Endodermal cell (in vitro differentiated cells): Measurements from ENCODE around the gene AKAP13. TPM values are rescaled to one million over a fixed set of nuclear protein-coding genes. Genes with fewer than 3 reads are reported as not detected.

Source experiments
- DNase-seq: peaks from one replicate; pipeline ENCODE4 v3.0.0-alpha.2; 2017
- H3K27ac ChIP-seq: 2 replicates; pipeline ENCODE4 v1.5.1; 2013; ENCODE audit warnings: mild to moderate bottlenecking, low read depth, low read length, moderate library complexity
- H3K27me3 ChIP-seq: 2 replicates; pipeline ENCODE4 v1.6.1; 2013; ENCODE audit warnings: mild to moderate bottlenecking, low read length, moderate library complexity; ENCODE audit not compliant: insufficient read depth, control insufficient read depth, poor library complexity, severe bottlenecking
- H3K36me3 ChIP-seq: 2 replicates; pipeline ENCODE4 v1.7.0; 2013; ENCODE audit warnings: mild to moderate bottlenecking, low read length, moderate library complexity; ENCODE audit not compliant: control insufficient read depth, insufficient read depth
- H3K4me1 ChIP-seq: one replicate; pipeline ENCODE4 v1.7.0; 2013; ENCODE audit warnings: low read length; ENCODE audit not compliant: control insufficient read depth, insufficient read depth
- H3K4me3 ChIP-seq: 2 replicates; pipeline ENCODE4 v1.5.1; 2013; ENCODE audit warnings: mild to moderate bottlenecking, low read length, moderate library complexity
- H3K9ac ChIP-seq: 2 replicates; pipeline ENCODE4 v1.6.1; 2013; ENCODE audit warnings: mild to moderate bottlenecking, low read length, moderate library complexity; ENCODE audit not compliant: poor library complexity, severe bottlenecking; ENCODE audit errors: extremely low read depth
- H3K9me3 ChIP-seq: 2 replicates; pipeline ENCODE4 v1.6.1; 2013; ENCODE audit warnings: mild to moderate bottlenecking, low read length, moderate library complexity; ENCODE audit not compliant: control insufficient read depth
- H3K27ac Mint-ChIP-seq: 2 replicates; pipeline ENCODE4 v1.8.0; 2020; ENCODE audit warnings: mixed read lengths
- H3K27me3 Mint-ChIP-seq: 2 replicates; pipeline ENCODE4 v1.8.0; 2021; ENCODE audit warnings: mild to moderate bottlenecking, mixed read lengths; ENCODE audit not compliant: insufficient read depth
- H3K36me3 Mint-ChIP-seq: 2 replicates; pipeline ENCODE4 v1.8.0; 2020; ENCODE audit warnings: low read depth, mixed read lengths
- H3K4me1 Mint-ChIP-seq: 2 replicates; pipeline ENCODE4 v1.8.0; 2020; ENCODE audit warnings: mixed read lengths
- H3K4me3 Mint-ChIP-seq: 2 replicates; pipeline ENCODE4 v1.8.0; 2020; ENCODE audit warnings: mild to moderate bottlenecking, moderate library complexity, mixed read lengths
- H3K9me3 Mint-ChIP-seq: 2 replicates; pipeline ENCODE4 v1.8.0; 2020; ENCODE audit warnings: mild to moderate bottlenecking, mixed read lengths
- CTCF ChIP-seq: fragments of 200-600 bp; sonication (generic); conservative IDR thresholded peaks from 2 replicates; pipeline ENCODE4 v1.5.0; 2021; ENCODE audit warnings: antibody characterized with exemption, mild to moderate bottlenecking
- WGBS, 2 experiments: methylation state at CpG; one replicate each; pipeline versions ENCODE4 v1.1.5 to v1.1.7; 2013; ENCODE audit warnings: missing lambda C conversion rate in 2 of 2, mixed read lengths in 1 of 2; ENCODE audit not compliant: insufficient coverage in 1 of 2, insufficient read length in 1 of 2; 5-methylcytosine and 5-hydroxymethylcytosine counted together
- total RNA-seq, 2 donors: library from RNA; stranded (reverse); fragmentation: NEBNext Ultra II Directional in 1 of 2; extraction: Animal tissue kit (Norgen Biotek cat#: 25700) in 1 of 2; gene quantifications; 2 replicates in 1 of 2; 3 replicates in 1 of 2; pipeline ENCODE4 v1.2.1, GENCODE V29; 2021

The AKAP13 gene
- total RNA-seq, 2 donors from 2014 or later: 115 to 131 TPM

- no peaks in the 10 kb centered on the region for H3K27me3 ChIP-seq
- Mint-ChIP-seq H3K4me1 (peaks cover 19% of the 10 kb centered on the region), H3K27ac (peak overlapping the region; percentile 75), H3K9me3 (no peaks in the 10 kb centered on the region), H3K27me3 (no peaks in the 10 kb centered on the region), H3K36me3 (peaks cover 25% of the 10 kb centered on the region), H3K4me3 (no peak overlapping the region)
- H3K9ac ChIP-seq: no peak overlapping the region
- no peaks in the 10 kb centered on the region for H3K9me3 ChIP-seq
- H3K27ac ChIP-seq: peak overlapping the region; percentile 99
- peak; percentile 64 for DNase-seq
- no peak overlapping the region for H3K4me3 ChIP-seq
- H3K36me3 ChIP-seq: peaks cover 32% of the 10 kb centered on the region
- no peak for TF ChIP-seq CTCF
- 92 to 94% methylated on average over 2 to 8 of the region's 8 CpGs for WGBS, 2 experiments
- no peaks in the 10 kb centered on the region for H3K4me1 ChIP-seq
Observed at GRCh38 chr15:85752491-85752961, 372.1 kb downstream of the AKAP13 start.

GRCh38 chr15:85753261-85753660 is 372.9 kb downstream of the AKAP13 start:
- H3K27ac Mint-ChIP-seq: no peak overlapping the region
- Histone ChIP-seq H3K9me3 (no peaks in the 10 kb centered on the region), H3K27me3 (no peaks in the 10 kb centered on the region), H3K9ac (no peak overlapping the region), H3K4me1 (no peaks in the 10 kb centered on the region), H3K36me3 (peaks cover 24% of the 10 kb centered on the region), H3K4me3 (no peak overlapping the region), H3K27ac (peak overlapping the region; percentile 57)
- 94% methylated on average over 1 of the region's 1 CpG; no CpG with 5 or more reads in 1 of the 2 experiments for WGBS, 2 experiments
- peaks cover 26% of the 10 kb centered on the region for H3K36me3 Mint-ChIP-seq
- no peak for TF ChIP-seq CTCF
- no peaks in the 10 kb centered on the region for H3K9me3 Mint-ChIP-seq
- H3K4me1 Mint-ChIP-seq: peaks cover 19% of the 10 kb centered on the region
- DNase-seq: no peak
- H3K4me3 Mint-ChIP-seq: no peak overlapping the region
- no peaks in the 10 kb centered on the region for H3K27me3 Mint-ChIP-seq

- no peak for TF ChIP-seq CTCF
Observed at GRCh38 chr15:85753791-85754452, 373.5 kb downstream of the AKAP13 start.

More at GRCh38 chr15:85753791-85754452, 373.5 kb downstream of the AKAP13 start:
- H3K27me3 Mint-ChIP-seq: no peaks in the 10 kb centered on the region
- peak overlapping the region; percentile 18 for H3K27ac Mint-ChIP-seq
- H3K4me3 Mint-ChIP-seq: no peak overlapping the region
- peaks cover 19% of the 10 kb centered on the region for H3K4me1 Mint-ChIP-seq
- H3K9me3 Mint-ChIP-seq: no peaks in the 10 kb centered on the region
- peak overlapping the region; percentile 57 for H3K27ac ChIP-seq
- peaks cover 18% of the 10 kb centered on the region for H3K36me3 ChIP-seq
- no peaks in the 10 kb centered on the region for H3K9me3 ChIP-seq
- no peaks in the 10 kb centered on the region for H3K27me3 ChIP-seq
- no peak overlapping the region for H3K9ac ChIP-seq
- peaks cover 23% of the 10 kb centered on the region for H3K36me3 Mint-ChIP-seq
- no peaks in the 10 kb centered on the region for H3K4me1 ChIP-seq
- H3K4me3 ChIP-seq: no peak overlapping the region
- WGBS, 2 experiments: 89 to 90% methylated on average over 7 to 10 of the region's 10 CpGs
- peak; percentile 37 for DNase-seq
